HL-60 (cell line): Measurements from ENCODE around the gene MIPOL1.

Experiments
- DNase-seq, 2 experiments: peaks; one replicate each; pipeline ENCODE4 v3.0.0-alpha.2; 2010 to 2020; ENCODE audit warnings: low read depth in 1 of 2, low spot score in 1 of 2
- H3K27ac ChIP-seq: fragments of 250-450 bp; sonication (Bioruptor Pico); replicated peaks from 2 replicates; pipeline ENCODE4 v1.5.1; 2020; ENCODE audit warnings: mild to moderate bottlenecking, moderate library complexity
- H3K27me3 ChIP-seq: fragments of 250-450 bp; sonication (Bioruptor Pico); 2 replicates; pipeline ENCODE4 v1.5.1; 2021; ENCODE audit warnings: mild to moderate bottlenecking, moderate library complexity; ENCODE audit not compliant: insufficient read depth, poor library complexity, severe bottlenecking
- H3K4me3 ChIP-seq: replicated peaks from 2 replicates; pipeline ENCODE4 v1.5.1; 2011; ENCODE audit warnings: mild to moderate bottlenecking, control low read depth, low read length; ENCODE audit not compliant: insufficient read depth
- GABPA ChIP-seq: IDR thresholded peaks from 2 replicates; pipeline ENCODE4 v1.6.1; 2012; ENCODE audit warnings: low read depth
- POLR2AphosphoS5 ChIP-seq: IDR thresholded peaks from 2 replicates; pipeline ENCODE4 v1.6.1; 2012; ENCODE audit warnings: low read depth
- SPI1 ChIP-seq: IDR thresholded peaks from 2 replicates; pipeline ENCODE4 v1.6.1; 2012; ENCODE audit warnings: low read depth, mild to moderate bottlenecking, borderline replicate concordance
- TF ChIP-seq, protein P1 (sequence below): IDR thresholded peaks from 2 replicates; pipeline ENCODE4 v1.6.1; 2012; ENCODE audit warnings: low read depth; ENCODE audit not compliant: insufficient replicate concordance
- TF ChIP-seq, protein P2 (sequence below): IDR thresholded peaks from one replicate; pipeline ENCODE4 v1.5.1; 2011; ENCODE audit warnings: low read length, control low read depth, inconsistent platforms; ENCODE audit not compliant: insufficient read depth

The MIPOL1 gene

DNA sequence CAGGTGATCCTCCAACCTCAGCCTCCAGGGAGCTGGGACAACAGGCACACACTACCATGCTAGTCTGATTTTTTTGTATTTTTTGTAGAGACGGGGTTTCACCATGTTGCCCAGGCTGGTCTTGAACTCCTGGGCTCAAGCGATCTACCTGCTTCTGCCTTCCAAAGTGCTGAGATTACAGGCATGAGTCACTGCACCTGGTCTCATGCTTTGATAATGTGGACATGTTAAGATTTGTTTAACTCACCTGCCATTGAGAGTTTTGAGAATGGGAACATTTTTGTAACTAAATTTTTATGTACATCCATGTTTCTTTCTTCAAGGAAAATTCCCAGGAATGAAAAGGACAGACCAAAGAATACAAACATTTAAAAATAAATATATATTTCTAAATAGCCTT lies 121.2 kb downstream of the MIPOL1 start:
- Histone ChIP-seq H3K27me3 (no peaks in the 10 kb centered on the region), H3K27ac (no peak overlapping the region), H3K4me3 (no peak overlapping the region)
- TF ChIP-seq POLR2AphosphoS5: no peak
- no peak for TF ChIP-seq GABPA
- TF ChIP-seq SPI1: no peak
- TF ChIP-seq, protein P1, sequence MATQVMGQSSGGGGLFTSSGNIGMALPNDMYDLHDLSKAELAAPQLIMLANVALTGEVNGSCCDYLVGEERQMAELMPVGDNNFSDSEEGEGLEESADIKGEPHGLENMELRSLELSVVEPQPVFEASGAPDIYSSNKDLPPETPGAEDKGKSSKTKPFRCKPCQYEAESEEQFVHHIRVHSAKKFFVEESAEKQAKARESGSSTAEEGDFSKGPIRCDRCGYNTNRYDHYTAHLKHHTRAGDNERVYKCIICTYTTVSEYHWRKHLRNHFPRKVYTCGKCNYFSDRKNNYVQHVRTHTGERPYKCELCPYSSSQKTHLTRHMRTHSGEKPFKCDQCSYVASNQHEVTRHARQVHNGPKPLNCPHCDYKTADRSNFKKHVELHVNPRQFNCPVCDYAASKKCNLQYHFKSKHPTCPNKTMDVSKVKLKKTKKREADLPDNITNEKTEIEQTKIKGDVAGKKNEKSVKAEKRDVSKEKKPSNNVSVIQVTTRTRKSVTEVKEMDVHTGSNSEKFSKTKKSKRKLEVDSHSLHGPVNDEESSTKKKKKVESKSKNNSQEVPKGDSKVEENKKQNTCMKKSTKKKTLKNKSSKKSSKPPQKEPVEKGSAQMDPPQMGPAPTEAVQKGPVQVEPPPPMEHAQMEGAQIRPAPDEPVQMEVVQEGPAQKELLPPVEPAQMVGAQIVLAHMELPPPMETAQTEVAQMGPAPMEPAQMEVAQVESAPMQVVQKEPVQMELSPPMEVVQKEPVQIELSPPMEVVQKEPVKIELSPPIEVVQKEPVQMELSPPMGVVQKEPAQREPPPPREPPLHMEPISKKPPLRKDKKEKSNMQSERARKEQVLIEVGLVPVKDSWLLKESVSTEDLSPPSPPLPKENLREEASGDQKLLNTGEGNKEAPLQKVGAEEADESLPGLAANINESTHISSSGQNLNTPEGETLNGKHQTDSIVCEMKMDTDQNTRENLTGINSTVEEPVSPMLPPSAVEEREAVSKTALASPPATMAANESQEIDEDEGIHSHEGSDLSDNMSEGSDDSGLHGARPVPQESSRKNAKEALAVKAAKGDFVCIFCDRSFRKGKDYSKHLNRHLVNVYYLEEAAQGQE: no peak
- TF ChIP-seq, protein P2, sequence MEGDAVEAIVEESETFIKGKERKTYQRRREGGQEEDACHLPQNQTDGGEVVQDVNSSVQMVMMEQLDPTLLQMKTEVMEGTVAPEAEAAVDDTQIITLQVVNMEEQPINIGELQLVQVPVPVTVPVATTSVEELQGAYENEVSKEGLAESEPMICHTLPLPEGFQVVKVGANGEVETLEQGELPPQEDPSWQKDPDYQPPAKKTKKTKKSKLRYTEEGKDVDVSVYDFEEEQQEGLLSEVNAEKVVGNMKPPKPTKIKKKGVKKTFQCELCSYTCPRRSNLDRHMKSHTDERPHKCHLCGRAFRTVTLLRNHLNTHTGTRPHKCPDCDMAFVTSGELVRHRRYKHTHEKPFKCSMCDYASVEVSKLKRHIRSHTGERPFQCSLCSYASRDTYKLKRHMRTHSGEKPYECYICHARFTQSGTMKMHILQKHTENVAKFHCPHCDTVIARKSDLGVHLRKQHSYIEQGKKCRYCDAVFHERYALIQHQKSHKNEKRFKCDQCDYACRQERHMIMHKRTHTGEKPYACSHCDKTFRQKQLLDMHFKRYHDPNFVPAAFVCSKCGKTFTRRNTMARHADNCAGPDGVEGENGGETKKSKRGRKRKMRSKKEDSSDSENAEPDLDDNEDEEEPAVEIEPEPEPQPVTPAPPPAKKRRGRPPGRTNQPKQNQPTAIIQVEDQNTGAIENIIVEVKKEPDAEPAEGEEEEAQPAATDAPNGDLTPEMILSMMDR: no peak
- DNase-seq: no peak

DNA sequence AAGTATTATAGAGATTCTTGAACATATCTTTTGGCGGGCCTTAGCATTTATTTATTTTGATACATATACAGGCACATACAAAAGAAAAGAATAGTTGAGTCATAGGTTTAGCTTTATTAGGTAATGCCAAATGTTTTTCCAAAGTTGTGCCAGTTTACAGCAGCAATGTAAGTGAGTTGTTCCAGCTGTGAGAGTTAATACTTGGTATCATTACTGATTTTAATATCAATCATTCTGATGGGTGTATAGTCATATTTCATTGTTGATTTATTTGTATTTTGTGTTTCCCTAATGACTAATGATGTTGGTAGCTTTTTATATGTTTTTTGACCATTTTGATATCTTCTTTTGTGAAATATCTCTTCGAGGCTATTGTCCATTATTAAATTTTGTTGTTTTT lies 122.4 kb downstream of the MIPOL1 start:
- DNase-seq: no peak
- TF ChIP-seq POLR2AphosphoS5: no peak
- TF ChIP-seq GABPA: no peak
- TF ChIP-seq, protein P2: no peak
- TF ChIP-seq, protein P1: no peak
- TF ChIP-seq SPI1: no peak
- Histone ChIP-seq H3K27me3 (no peaks in the 10 kb centered on the region), H3K27ac (no peak overlapping the region), H3K4me3 (no peak overlapping the region)

DNA sequence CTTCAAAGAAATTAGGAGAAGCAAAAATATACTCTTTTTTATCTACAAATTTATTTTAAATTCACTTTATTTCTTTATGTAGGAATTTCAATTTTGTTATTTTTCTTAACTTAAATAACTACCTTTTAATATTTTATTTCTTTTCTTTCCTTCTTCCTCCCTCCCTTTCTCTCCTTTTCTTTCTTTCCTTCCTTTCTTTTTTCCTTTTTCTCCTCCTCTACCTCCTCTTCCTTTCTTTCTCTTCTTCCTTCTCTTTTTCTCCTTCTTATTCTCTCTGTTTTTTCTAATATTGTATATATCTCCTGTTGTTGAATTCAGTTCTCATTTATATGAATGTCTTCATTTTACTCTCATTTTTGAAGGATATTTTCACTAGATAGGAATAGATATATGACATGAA lies 127.6 kb downstream of the MIPOL1 start:
- H3K27ac ChIP-seq: no peak overlapping the region
- H3K27me3 ChIP-seq: no peaks in the 10 kb centered on the region
- TF ChIP-seq, protein P2: no peak
- TF ChIP-seq POLR2AphosphoS5: no peak
- TF ChIP-seq SPI1: no peak
- TF ChIP-seq, protein P1: no peak
- TF ChIP-seq GABPA: no peak
- no peak overlapping the region for H3K4me3 ChIP-seq
- no peak for DNase-seq
